Stimulated activated CD4-positive, alpha-beta T cell treated with anti-CD3 and anti-CD28 coated beads, Interleukin-1b, Interleukin-23, amount 100 ng/mL, for 48 hours (primary cell): ENCODE data around the gene AKR1C4.
"Not testable (repeated sequence)": the region's sequence is repeated elsewhere in the genome, so short reads cannot be mapped to it uniquely, and the experiment has no call there.

Experiments
- DNase-seq: peaks from one replicate; pipeline ENCODE4 v3.0.0-alpha.2; 2020

AKR1C4 gene

DNA sequence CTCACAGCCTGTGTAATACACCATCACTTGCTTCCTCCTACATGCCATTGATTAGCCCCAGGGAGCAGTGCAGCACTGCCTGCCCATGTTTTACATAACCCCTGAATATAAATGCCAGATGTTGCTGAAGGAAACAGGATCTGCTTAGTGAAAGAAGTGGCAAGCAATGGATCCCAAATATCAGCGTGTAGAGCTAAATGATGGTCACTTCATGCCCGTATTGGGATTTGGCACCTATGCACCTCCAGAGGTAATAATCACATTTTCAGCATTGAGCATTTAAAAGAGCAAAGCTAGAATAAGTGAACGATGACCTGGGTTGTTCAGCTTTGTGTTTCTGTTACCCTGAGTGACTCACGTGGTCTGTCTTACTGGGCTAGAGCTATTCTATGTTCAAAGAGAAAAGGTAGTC, at the start of gene AKR1C4:
TSS of gene AKR1C4 (plus strand) at position 136 of the 412 bp plus-strand sequence. CDS start at position 167, 31 bp downstream.
- DNase-seq = no peak

DNA sequence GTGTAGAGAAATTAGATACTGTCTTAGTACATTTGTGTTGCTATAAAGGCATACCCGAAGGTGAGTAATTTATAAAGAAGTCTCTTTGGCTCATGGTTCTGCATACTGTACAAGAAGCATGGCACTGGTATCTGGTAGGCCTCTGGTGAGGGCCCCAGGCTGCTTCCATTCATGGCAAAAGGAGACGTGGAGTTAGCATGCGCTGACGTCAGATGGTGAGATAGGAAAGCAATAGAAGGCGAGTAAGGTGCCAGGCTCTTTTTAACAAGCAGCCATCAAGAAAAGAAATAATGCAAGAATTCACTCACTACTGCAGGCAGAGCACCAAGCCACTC, 49.8 kb upstream of the AKR1C4 start:
- DNase-seq = no peak

DNA sequence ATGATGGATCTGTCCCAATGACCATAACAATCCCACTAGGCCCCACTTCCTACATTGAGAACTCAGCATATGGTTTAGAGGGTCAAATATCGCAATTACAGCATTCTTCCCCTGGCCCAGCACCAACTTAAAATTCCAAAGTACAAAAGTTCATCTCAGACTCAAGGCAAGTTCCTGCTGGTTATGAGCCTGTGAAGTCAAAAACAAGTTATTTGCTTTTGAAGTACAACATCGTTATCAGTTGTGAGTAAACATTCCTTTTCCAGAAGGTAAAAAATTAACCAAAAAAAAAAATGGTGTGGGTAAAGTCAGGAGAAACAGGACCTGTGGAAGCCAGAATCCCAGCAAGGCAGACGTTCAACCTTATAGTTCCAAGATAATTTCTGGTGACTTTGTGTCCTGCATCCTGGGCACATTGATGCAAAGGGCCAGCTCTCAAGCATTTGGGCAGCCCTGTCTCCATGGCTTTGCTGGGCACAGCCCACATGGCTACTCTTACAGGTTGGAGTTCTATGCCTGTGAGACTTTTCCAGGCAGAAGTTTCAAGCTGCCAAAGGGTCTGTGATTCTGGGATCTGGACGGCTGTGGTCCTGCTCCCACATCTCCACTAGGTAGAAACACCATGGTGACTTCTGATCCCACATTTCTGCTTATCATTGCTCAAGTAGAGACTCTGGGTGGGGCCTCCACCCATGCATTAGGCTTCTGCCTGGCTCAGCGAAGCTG, 49.2 kb upstream of the AKR1C4 start:
- DNase-seq = no peak

GRCh38 chr10:5147981-5148677, 48.5 kb upstream of the AKR1C4 start:
- no peak for DNase-seq

DNA sequence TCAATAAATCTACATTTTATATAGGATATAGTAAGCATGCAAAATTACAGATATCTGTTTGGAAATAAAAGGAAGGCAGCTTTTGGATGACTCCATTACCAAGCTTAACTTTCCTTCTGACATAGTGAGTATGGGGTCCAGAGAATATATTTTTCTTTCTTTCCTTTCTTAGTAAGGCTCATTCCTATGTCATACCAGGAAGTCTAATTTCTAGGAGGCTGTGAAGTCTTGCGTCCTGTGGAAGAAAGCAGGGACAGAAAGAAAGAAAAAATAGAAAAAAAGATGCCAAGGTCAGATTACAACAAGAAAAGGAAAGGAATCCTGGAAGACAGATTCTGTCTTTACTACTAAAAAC, 48.0 kb upstream of the AKR1C4 start:
- DNase-seq = no peak

DNA sequence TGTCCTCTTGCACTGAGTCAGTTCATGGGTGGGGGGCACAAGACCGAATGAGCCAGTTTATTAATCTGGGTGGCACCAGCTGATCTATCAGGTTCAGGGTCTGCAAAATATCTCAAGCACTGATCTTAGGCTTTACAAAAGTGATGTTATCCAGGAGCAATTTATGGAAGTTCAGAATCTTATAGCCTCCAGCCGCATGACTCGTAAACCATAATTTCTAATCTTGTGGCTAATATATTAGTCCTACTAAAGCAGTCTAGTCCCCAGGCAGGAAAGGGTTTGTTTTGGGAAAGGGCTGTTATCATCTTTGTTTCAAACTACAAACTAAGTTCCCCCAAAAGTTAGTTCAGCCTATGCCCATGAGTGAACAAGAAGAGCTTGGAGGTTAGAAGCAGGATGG, 45.6 kb upstream of the AKR1C4 start:
- no peak for DNase-seq

- DNase-seq = no peak
These were observed 40.7 kb upstream of the AKR1C4 start for GRCh38 chr10:5155951-5156350.

DNA sequence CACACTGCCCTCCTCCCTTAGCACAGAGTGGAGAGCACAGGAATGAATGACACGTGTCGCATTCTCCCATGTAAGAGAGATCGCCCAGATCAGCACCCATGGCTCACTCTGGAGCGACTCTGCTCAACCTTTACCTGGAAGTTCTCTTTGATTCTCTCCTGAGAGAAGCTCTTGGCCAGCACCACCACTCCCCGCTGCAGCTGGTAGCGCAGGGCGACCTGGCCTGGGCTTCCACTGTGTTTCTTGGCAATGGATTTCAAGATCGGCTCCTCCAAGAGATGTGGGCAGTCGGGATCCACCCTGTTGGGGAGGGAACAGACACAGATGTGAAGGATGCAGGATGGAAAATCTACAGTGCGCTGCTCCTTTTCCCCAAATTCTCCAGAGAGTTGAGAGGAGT, 39.1 kb upstream of the AKR1C4 start:
- no peak for DNase-seq

- no peak for DNase-seq
These were observed 37.5 kb upstream of the AKR1C4 start for GRCh38 chr10:5159126-5159525.

- DNase-seq = no peak
These were observed 33.1 kb upstream of the AKR1C4 start for GRCh38 chr10:5163487-5163886.

GRCh38 chr10:5165738-5166137, 30.9 kb upstream of the AKR1C4 start:
- no peak for DNase-seq

DNA sequence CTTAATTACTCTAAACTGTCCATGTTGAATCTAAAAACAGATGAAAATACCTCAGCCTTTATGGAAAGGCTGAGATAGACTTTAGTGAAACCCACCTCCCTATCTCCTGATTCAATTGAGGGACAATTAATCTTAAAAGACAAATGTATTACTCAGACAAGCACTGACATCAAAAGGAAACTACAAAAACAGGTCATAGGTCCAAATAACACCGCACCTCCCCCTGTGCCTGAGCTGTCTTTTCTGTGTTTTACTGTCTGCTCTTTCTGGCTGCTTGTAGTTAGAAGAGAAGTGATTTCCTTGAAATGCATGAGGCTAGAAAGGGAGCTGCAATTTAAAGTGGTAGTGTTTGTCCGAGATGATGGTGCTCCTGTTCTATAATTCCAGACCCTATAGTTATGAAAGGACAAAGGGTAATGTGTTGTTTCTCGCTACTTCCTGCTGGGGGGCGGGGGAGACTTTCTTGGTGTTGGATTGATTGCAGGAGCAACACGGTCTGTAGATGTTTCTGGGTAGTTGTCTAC, 27.7 kb upstream of the AKR1C4 start:
- DNase-seq = peak; percentile 67

GRCh38 chr10:5175581-5175980, 21.1 kb upstream of the AKR1C4 start:
- not testable (repeated sequence) for DNase-seq

- DNase-seq = not testable (repeated sequence)
These were observed 16.1 kb upstream of the AKR1C4 start for GRCh38 chr10:5180503-5180902.

DNA sequence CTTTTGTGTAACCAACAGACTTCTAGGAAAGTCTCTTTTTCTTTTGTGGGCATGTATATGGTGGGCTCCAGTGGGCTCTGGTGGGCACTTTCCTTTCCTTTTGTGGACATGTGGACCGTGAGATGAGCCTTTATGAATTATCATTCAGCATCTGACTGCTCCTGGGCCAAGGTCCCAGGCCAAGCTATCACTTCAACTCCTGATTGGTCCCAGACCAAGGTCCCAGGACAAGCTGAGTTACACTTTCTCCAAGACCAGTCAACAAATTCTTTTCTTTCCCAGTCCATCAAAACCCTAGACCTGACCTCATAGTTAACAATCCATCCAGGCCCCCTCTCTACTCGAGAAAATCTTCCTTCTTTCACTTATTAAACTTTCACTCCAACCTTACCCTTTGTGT, 12.7 kb upstream of the AKR1C4 start:
- no peak for DNase-seq

GRCh38 chr10:5184987-5185775, 11.5 kb upstream of the AKR1C4 start, which contains the start of gene AKR1C8:
Gene AKR1C8, minus strand, starts transcription at chr10:5185150. Its CDS starts 46 bp downstream, at chr10:5185104.
- DNase-seq = no peak

- no peak for DNase-seq
These were observed 8.8 kb upstream of the AKR1C4 start for GRCh38 chr10:5187867-5188266.

DNA sequence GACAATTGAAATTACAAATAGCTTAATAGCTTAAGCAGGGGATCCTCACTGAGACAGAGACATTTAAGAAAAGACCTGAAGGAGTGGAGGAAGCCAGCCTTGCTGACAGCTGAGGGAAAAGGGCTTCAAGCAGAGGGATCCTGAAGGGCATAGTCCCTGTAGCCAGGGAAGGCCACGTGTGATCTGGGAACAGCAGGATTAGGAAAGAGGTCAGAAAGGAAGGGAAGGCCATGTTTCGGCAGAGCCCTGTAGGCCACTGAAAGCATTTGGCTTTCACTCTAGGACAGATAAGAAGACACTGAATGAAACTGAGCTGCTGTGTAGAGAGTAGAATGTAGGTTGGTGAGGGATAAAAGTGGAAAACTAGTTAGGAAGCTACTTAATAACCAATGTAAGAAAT, 8.3 kb upstream of the AKR1C4 start:
- DNase-seq = no peak

DNA sequence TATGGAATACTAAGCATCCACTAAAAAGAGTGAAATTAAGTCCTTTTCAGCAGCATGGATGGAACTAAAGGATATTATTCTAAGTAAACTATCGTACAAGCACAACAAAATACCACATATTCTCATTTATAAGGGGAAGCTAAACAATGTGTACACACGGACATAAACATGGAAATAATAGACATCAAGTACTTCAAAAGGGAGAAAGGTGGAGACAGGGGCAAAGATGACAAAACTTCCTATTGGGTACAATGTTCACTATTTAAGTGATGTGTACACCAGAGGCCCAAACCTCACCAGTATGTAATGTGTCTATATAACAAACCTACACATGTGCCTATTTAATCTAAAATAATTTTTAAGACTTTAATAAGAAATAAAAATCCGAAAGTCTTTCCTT, 2.2 kb upstream of the AKR1C4 start:
- no peak for DNase-seq

GRCh38 chr10:5195727-5196374, 786 bp upstream of the AKR1C4 start:
- DNase-seq = no peak

DNA sequence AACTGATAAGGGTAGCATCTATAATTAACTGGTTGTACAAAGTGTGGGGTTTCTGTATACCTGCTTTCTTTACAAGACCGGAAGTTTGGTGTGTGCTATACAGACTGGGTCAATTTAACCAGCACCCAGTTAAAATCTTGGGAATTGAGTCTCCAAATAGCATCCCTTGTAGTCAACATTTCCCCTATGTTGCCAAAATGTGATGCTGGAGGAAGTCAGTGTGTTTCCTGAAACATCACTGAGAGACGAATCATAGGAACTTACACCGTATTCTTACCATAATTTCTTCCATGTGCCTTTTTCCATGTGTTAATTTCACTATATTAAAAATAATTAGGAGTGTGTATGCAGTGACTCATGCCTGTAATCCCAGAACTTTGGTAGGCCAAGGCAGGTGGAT, 1.7 kb downstream of the AKR1C4 start:
- DNase-seq = no peak

DNA sequence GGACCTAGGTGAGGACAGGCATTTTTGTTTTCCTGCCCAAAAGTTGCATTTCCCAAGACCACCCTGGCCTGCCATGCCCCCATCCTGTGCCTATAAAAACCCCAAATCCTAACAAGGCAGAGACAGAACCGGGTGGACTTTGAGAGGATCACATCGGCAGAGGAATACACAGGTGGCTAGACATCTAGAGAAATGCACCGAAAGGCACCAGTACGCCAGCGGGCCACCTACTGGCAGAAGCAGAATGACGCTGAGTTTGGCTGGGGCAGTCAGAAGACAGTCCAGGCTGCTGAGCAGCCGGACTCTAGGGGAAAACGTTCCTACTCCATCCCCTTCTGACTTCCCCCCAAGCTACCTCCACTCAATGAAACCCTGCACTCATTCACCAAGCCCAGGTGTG, 2.8 kb downstream of the AKR1C4 start:
- DNase-seq = no peak

DNA sequence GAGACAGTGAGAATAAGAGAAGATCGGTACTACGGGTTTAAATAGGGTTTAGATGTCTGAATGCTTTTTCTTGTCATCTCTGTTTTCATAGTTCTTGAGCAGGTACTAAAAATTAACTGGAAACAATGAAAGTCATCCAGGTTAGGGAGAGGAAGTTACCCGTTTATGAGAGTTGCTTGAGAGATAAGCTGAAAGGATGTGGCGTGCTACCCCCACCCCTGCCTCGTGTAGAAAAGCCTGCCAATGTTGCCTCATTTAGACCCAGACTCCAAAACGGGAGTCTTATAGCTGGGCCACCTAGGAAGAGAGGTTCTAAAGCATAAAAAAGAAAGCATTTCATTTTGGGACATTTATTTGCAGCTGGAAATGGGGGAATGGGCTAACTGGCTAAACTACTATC, 10.2 kb downstream of the AKR1C4 start:
- DNase-seq = no peak
